ENCODE measurements around the gene TARBP1. TPM values are rescaled to one million over a fixed set of nuclear protein-coding genes. Genes with fewer than 3 reads are reported as not detected.

TARBP1 gene
- total and polyA plus RNA-seq, 3 donors from 2014 or later = 29.5 to 39.8 (median 31.3) TPM

DNA sequence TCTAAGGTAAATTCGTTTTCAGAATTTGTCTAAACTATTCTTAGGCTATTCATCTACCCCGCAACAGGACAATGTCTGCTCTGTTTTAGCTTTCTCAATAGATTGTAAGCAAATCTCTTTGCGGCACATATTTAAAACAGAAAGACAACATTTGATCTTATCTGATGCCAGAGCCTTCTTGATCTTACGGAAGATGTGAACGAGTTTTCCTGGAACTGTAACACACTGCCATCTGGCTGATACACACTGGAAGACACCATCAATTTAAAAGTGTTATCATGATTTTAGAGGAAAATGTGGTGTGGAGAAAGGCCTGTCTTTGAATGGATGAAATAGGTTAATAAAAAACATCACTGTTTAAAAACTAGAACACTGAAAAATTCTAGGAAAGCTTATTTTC, 69.7 kb downstream of the TARBP1 start:
- no peak overlapping the region for H3K27ac ChIP-seq
- no peak for DNase-seq
- no peak overlapping the region for H3K4me3 ChIP-seq
- no peaks in the 10 kb centered on the region for H3K4me1 ChIP-seq
- intact Hi-C loops (cut with DNase I; ENCODE audit: low total_unique reads) = no loop called here
- no peaks in the 10 kb centered on the region for H3K36me3 ChIP-seq (ENCODE audit: low read depth, missing control alignments)
- TF ChIP-seq, protein P1, sequence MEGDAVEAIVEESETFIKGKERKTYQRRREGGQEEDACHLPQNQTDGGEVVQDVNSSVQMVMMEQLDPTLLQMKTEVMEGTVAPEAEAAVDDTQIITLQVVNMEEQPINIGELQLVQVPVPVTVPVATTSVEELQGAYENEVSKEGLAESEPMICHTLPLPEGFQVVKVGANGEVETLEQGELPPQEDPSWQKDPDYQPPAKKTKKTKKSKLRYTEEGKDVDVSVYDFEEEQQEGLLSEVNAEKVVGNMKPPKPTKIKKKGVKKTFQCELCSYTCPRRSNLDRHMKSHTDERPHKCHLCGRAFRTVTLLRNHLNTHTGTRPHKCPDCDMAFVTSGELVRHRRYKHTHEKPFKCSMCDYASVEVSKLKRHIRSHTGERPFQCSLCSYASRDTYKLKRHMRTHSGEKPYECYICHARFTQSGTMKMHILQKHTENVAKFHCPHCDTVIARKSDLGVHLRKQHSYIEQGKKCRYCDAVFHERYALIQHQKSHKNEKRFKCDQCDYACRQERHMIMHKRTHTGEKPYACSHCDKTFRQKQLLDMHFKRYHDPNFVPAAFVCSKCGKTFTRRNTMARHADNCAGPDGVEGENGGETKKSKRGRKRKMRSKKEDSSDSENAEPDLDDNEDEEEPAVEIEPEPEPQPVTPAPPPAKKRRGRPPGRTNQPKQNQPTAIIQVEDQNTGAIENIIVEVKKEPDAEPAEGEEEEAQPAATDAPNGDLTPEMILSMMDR (IDR thresholded peaks at IDR 0.05) = no peak
- TF ChIP-seq POLR2A (IDR thresholded peaks at IDR 0.05) = no peak
- no peaks in the 10 kb centered on the region for H3K27me3 ChIP-seq
- WGBS, 2 donors = 82 to 84% methylated on average over 5 of the region's 5 CpGs
- H3K9me3 ChIP-seq = no peaks in the 10 kb centered on the region

DNA sequence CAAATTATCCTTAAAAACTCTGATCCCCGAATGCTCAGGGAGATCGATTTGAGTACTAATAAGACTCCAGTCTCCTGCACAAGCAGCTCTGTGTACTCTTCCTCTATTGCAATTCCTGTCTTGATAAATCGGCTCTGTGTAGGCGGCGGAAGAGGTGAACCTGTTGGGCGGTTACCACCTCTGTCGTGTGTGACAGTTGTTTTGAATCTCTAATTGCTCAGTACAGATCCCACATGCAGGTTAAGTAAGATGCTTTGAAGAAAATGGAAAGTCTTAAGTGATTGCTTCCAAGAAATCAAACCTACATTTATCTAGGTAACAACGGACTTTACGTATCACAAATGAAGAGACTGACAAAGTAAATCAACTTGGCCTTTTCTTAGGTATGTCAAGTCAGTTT, 70.2 kb downstream of the TARBP1 start:
- DNase-seq = no peak
- H3K4me3 ChIP-seq = no peak overlapping the region
- H3K27ac ChIP-seq = no peak overlapping the region
- no peaks in the 10 kb centered on the region for H3K27me3 ChIP-seq
- TF ChIP-seq, protein P1 (IDR thresholded peaks at IDR 0.05) = no peak
- no peak for TF ChIP-seq POLR2A (IDR thresholded peaks at IDR 0.05)
- WGBS, 2 donors = 97% methylated on average over 9 of the region's 9 CpGs
- no peaks in the 10 kb centered on the region for H3K36me3 ChIP-seq (ENCODE audit: low read depth, missing control alignments)
- no peaks in the 10 kb centered on the region for H3K9me3 ChIP-seq
- intact Hi-C loops (cut with DNase I; ENCODE audit: low total_unique reads) = no loop called here
- no peaks in the 10 kb centered on the region for H3K4me1 ChIP-seq

DNA sequence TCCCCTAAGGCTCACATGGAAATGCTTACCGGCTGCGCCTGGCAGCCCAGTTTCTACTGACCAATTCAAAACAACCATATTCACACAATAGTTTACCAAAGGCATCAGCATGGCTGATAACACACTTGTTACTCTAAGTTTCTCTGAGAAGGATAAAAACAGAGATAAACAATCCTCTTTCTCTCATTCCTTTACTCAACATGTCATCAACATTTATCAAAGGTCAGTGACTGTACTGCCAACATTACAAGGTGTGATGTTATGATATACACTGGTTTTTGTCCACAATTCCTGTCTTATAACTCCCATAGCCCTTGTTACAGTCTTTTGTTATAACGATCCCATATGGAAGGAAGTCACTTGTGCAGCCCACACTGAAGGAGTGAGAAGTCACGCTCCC, 72.1 kb downstream of the TARBP1 start:
- Histone ChIP-seq H3K4me1 (no peaks in the 10 kb centered on the region), H3K27me3 (no peaks in the 10 kb centered on the region), H3K36me3 (ENCODE audit: low read depth, missing control alignments) (no peaks in the 10 kb centered on the region), H3K4me3 (no peak overlapping the region), H3K27ac (no peak overlapping the region), H3K9me3 (no peaks in the 10 kb centered on the region)
- intact Hi-C loops (cut with DNase I; ENCODE audit: low total_unique reads) = no loop called here
- TF ChIP-seq POLR2A (IDR thresholded peaks at IDR 0.05) = no peak
- TF ChIP-seq, protein P1 (IDR thresholded peaks at IDR 0.05) = no peak
- no peak for DNase-seq
- 94 to 96% methylated on average over 4 of the region's 4 CpGs for WGBS, 2 donors

DNA sequence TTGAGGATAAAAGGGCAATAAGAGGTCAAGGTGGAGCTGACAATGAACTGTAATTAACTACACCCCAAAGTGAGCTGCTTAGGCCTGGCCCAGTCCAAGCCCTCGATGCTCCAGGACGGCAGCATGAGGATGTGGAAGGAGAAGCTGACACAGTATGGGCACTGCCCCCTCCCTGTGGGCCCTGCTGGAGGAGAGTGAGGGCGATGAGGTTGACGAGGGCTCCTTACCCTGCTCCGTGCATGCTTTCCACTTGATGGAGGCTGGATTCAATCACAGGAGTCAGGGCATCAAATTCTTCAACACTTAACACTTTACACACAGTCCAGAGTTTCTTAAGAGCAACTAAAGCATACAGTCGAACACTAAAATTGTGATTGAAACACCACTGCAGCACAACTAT, 73.3 kb downstream of the TARBP1 start:
- Histone ChIP-seq H3K4me3 (no peak overlapping the region), H3K9me3 (no peaks in the 10 kb centered on the region), H3K36me3 (ENCODE audit: low read depth, missing control alignments) (no peaks in the 10 kb centered on the region), H3K4me1 (no peaks in the 10 kb centered on the region), H3K27ac (no peak overlapping the region), H3K27me3 (no peaks in the 10 kb centered on the region)
- 70 to 79% methylated on average over 6 of the region's 6 CpGs for WGBS, 2 donors
- no peak for DNase-seq
- no peak for TF ChIP-seq POLR2A (IDR thresholded peaks at IDR 0.05)
- TF ChIP-seq, protein P1 (IDR thresholded peaks at IDR 0.05) = no peak
- intact Hi-C loops (cut with DNase I; ENCODE audit: low total_unique reads) = no loop called here

DNA sequence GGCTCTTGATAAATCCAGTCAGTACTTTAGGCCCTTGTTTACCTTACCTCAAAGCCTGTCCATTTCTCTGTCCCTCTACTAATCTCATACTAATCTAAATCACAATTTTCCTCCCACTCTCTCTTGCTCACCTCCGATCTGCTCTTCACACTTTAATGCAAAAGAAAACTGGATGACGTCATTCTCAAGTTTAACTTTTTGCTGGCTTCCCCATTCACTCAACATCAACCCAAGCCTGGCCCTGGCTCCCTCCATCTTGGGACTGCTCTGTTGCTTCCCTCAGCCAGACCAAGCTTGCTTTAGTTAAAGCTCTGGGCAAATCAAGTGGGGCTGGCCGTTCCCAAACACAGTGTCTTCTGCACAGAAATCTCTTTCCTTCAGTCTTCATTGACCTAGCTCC, 76.0 kb downstream of the TARBP1 start:
- DNase-seq = no peak
- H3K27me3 ChIP-seq = no peaks in the 10 kb centered on the region
- no peak overlapping the region for H3K27ac ChIP-seq
- H3K36me3 ChIP-seq (ENCODE audit: low read depth, missing control alignments) = no peaks in the 10 kb centered on the region
- intact Hi-C loops (cut with DNase I; ENCODE audit: low total_unique reads) = no loop called here
- H3K4me3 ChIP-seq = no peak overlapping the region
- WGBS, 2 donors = 82 to 92% methylated on average over 3 of the region's 3 CpGs
- no peak for TF ChIP-seq POLR2A (IDR thresholded peaks at IDR 0.05)
- TF ChIP-seq, protein P1 (IDR thresholded peaks at IDR 0.05) = no peak
- H3K9me3 ChIP-seq = no peaks in the 10 kb centered on the region
- H3K4me1 ChIP-seq = no peaks in the 10 kb centered on the region

All from testis (tissue), 3 donors.